ENCODE results near the gene TRPM3.
"Not testable (repeated sequence)": the region's sequence is repeated elsewhere in the genome, so short reads cannot be mapped to it uniquely, and the experiment has no call there.

The TRPM3 gene

GRCh38 chr9:70641031-70641430, 480.4 kb downstream of the TRPM3 start:
- no peak for DNase-seq

DNA sequence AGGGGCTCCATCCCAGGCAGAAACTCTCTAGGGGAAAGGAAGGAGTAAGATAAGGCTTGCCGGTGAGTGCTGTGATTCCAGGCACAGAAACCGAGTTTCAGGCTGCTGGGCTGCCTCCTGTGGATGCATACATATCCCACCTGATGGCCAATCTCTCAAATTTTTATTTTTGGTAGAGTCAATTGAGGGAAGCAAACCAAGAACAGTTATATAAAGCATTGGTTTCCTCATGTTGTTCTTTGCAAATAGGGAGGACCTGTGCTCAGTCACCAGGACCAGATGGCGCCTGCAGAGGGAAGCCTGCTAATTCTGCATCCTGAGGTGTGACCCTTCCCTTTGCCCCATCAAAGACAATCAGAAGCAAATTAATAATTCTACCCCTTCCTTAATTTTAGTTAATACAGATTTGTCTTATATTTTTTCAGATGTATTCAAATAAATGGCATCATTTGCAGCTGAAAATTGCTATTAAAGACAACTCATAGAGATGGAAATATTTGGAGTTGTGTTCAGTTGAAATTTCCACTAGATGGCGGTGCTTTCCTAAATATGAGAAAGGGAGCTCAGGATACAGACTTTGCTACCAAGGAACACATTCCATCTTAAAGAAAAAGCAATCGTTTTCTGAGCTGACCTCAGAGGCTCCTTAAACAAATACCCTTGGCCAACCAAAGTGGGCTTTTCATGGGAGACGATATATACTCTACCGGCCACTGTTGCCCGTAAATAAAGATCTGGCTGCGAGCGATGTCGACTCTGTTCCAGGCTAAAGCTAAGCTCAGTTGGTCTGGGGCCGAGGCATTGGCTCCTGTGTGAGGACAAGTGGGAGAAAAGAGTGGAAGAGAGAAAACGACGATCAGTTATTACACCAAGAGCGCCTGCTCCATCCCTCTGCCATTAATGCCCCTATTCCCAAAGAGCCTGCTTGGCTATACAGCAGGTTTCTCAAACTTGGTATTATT, 481.3 kb downstream of the TRPM3 start:
- peak in 1 of 2 experiments; percentile 26 for DNase-seq

DNA sequence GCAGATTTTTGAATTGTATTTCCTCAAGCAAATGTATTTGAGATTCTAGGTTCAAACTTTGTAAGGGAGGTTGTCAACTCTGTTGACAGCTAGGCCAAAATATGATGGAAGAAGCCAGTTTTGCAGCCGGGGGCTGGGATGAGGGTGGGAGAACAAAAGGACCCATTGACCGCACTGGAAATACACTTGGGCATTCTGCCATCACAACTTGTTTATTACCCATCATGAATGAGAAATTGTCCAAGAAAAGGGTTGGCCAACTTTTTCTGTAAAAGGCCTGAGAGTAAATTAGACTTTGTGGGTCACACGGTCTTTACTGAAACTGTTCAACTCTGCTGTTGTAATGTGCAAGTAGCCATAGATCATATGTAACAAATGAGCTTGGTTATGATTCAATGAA, 485.6 kb downstream of the TRPM3 start:
- DNase-seq, result no peak

DNA sequence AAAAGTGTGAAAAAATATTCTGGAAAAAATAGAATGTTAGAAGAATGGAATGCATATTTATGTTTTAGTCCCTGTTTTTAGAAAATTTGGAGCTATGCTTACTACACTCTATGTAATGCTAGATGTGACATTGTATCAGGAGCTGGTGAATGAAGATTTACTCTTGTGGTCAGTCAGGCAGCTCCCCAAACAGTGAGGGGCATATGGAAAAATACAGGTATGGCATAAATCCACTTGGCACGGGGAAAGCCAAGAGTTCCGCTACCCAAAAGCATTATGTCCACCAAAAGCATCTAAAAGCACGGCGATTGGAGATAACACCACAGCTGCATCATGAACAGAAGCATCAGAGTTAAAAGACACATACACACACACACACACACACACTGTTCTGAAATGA, 486.7 kb downstream of the TRPM3 start:
- no peak for DNase-seq

DNA sequence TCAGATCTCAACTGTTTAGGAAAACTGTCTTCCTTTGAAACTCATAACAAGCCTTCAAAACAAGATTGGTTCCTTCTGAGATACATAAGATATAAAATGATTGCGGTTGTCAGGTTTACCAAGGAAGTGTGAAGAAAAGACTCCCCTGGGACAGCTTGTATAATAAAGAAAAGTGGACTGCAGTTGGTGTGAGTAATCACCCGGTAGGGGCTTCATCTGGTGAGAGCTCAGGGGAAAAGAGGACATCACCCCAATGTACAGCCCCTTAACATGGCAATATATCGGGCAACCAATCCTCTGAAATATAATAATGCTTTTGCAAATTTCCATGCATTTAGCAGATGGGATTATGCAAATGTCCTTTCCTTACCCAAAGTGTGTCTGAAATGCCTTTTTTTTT, 490.4 kb downstream of the TRPM3 start:
- no peak for DNase-seq

DNA sequence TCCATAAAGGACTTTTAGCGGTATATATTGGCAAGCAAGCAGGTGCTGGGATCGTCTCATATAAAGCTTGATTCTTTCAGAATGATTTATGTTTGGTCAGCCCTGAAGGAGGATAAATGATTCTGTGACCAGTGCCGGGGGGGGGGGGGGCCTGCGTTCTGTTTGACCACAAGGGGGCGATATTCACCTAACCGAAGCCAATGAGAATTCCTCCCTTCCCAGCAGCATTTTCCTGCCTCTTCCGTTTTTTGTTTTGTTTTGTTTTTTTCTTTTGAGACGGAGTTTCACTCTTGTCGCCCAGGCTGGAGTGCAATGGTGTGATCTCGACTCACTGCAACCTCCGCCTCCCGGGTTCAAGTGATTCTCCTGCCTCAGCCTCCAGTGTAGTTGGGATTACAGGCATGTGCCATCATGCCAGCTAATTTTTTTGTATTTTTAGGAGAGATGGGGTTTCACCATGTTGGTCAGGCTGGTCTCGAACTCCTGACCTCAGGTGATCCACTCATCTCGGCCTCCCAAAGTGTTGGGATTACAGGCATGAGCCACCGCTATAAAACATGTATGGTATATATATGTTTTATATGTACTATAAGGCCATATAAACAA, 492.2 kb downstream of the TRPM3 start:
- DNase-seq, result not testable (repeated sequence)

GRCh38 chr9:70625078-70625477, 496.3 kb downstream of the TRPM3 start:
- DNase-seq, result no peak

GRCh38 chr9:70618784-70619183, 502.6 kb downstream of the TRPM3 start:
- DNase-seq, result no peak

- no peak for DNase-seq
Observed at GRCh38 chr9:70617033-70617828, 504.2 kb downstream of the TRPM3 start.

GRCh38 chr9:70616228-70616990, 505.0 kb downstream of the TRPM3 start:
- DNase-seq, result peak in 1 of 2 experiments; percentile 41

DNA sequence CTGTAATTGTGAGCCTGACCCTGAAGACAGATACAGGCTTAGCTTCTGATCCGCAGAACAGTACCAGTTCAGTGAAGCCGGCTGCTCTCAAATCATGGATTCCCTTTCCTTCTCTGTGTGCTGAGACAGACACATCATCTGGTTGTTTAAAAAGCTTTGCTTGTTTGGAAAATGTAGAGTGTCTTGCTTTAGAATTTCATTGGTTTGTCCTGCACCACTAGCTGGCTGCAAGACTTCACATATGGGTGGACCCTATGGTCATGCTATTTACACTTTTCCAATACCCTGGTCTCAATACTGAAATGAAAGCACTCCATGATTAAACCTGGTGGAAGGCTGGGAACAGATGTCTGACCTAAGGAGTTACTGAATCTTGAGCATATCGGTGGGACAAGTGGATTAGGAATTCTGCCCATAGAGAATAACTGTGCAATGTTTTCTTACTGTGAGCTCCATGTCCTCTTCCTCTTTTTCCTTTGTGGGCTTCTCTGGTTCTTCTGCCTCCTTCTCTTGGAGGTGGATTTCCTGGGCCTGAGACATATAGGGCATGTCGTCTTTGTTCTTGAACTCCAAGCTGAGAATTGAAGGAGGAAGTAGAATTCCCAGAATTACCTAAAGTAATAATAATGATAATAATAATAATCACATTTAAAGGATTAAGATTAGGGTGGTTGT, 505.8 kb downstream of the TRPM3 start:
- peak; percentile 38 to 83 for DNase-seq

GRCh38 chr9:70614786-70615463, 506.5 kb downstream of the TRPM3 start:
- no peak for DNase-seq

GRCh38 chr9:70613024-70613768, 508.2 kb downstream of the TRPM3 start:
- DNase-seq, result no peak

GRCh38 chr9:70610287-70610644, 511.2 kb downstream of the TRPM3 start:
- DNase-seq, result no peak

GRCh38 chr9:70609542-70610286, 511.7 kb downstream of the TRPM3 start:
- DNase-seq, result no peak

- DNase-seq, result no peak
Observed at GRCh38 chr9:70609011-70609410, 512.4 kb downstream of the TRPM3 start.

- no peak for DNase-seq
Observed at GRCh38 chr9:70607926-70608325, 513.5 kb downstream of the TRPM3 start.

- no peak for DNase-seq
Observed at GRCh38 chr9:70607329-70607728, 514.1 kb downstream of the TRPM3 start.

DNA sequence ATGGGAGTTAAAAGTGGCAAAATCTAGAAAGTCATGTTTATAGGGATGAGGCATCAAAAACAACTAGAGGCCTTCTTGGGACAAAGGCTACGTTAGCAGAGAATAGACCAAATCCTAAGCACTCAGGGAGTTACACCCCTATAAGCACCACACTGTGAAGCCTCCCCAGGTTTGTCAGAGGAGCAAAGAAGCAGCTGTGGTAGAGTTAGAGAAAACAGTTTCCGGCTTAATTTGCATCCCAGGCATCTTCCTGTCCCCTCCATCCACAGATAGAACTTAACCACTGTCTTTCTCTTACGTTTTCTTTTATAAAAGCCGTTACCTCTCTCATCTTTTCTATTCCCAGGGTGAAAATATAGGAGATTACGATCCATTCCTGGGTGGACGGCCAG, 518.4 kb downstream of the TRPM3 start:
- no peak for DNase-seq
